HG03097 (cell line): Measurements from ENCODE around the gene ZNF622.
"Not testable (repeated sequence)": the region's sequence is repeated elsewhere in the genome, so short reads cannot be mapped to it uniquely, and the experiment has no call there.

Experiments
- ATAC-seq: cut with Tn5 transposase; IDR thresholded peaks from one replicate; pipeline ENCODE4 v1.9.1; 2021; ENCODE audit not compliant: unreplicated experiment, low FRiP score

The ZNF622 gene

GRCh38 chr5:16480821-16481538, 15.4 kb upstream of the ZNF622 start:
- no peak for ATAC-seq

GRCh38 chr5:16480144-16480543, 14.5 kb upstream of the ZNF622 start:
- ATAC-seq = no peak

- no peak for ATAC-seq
Measured at GRCh38 chr5:16477541-16477940, 11.9 kb upstream of the ZNF622 start.

GRCh38 chr5:16476417-16476816, 10.8 kb upstream of the ZNF622 start:
- ATAC-seq = not testable (repeated sequence)

- ATAC-seq = no peak
Measured at GRCh38 chr5:16471387-16471786, 5.8 kb upstream of the ZNF622 start.

GRCh38 chr5:16467363-16468219, 2.0 kb upstream of the ZNF622 start:
- ATAC-seq = peak; percentile 71

- no peak for ATAC-seq
Measured at GRCh38 chr5:16464664-16465543, 696 bp downstream of the ZNF622 start.

GRCh38 chr5:16464231-16464630, 1.4 kb downstream of the ZNF622 start:
- no peak for ATAC-seq

- no peak for ATAC-seq
Measured at GRCh38 chr5:16461782-16462181, 3.8 kb downstream of the ZNF622 start.

- ATAC-seq = no peak
Measured at GRCh38 chr5:16461026-16461425, 4.6 kb downstream of the ZNF622 start.

- ATAC-seq = no peak
Measured at GRCh38 chr5:16459451-16459850, 6.1 kb downstream of the ZNF622 start.

GRCh38 chr5:16457853-16458252, 7.7 kb downstream of the ZNF622 start:
- no peak for ATAC-seq

GRCh38 chr5:16457451-16457850, 8.1 kb downstream of the ZNF622 start:
- ATAC-seq = no peak

- ATAC-seq = peak; percentile 64
Measured at GRCh38 chr5:16456103-16456832, 9.3 kb downstream of the ZNF622 start.

- peak; percentile 10 for ATAC-seq
Measured at GRCh38 chr5:16455668-16456067, 9.9 kb downstream of the ZNF622 start.

- ATAC-seq = no peak
Measured at GRCh38 chr5:16454686-16455085, 10.9 kb downstream of the ZNF622 start.

- no peak for ATAC-seq
Measured at GRCh38 chr5:16453609-16454008, 12.0 kb downstream of the ZNF622 start.

- no peak for ATAC-seq
Measured at GRCh38 chr5:16450163-16450562, 15.4 kb downstream of the ZNF622 start.

- ATAC-seq = no peak
Measured at GRCh38 chr5:16446993-16447392, 18.6 kb downstream of the ZNF622 start.

- no peak for ATAC-seq
Measured at GRCh38 chr5:16437977-16438376, 27.6 kb downstream of the ZNF622 start.
